Panc1 (cell line): ENCODE measurements around the gene SLC20A1. TPM values are rescaled to one million over a fixed set of nuclear protein-coding genes. Genes with fewer than 3 reads are reported as not detected.

Experiments
- ATAC-seq: fragments of 200-7000 bp; cut with Tn5 transposase; 2 replicates; pipeline ENCODE4 v1.9.1; 2020; ENCODE audit warnings: mild to moderate bottlenecking, moderate library complexity
- BruUV-seq: library from RNA; stranded (reverse); fragments of 400-500 nt; replicated peaks from 2 replicates; lab custom pipeline; 2021; lab: Mats Ljungman, UMichigan
- CTCF ChIA-PET: fragments of 300-600 bp; sonication (Branson Sonifier 250); formaldehyde crosslinking; loops from one replicate; lab custom pipeline; 2022; ENCODE audit warnings: antibody characterized with exemption; lab: Charles Lee
- POLR2A ChIA-PET: fragments of 300-600 bp; sonication (Branson Sonifier 250); formaldehyde crosslinking; loops from one replicate; lab custom pipeline; 2022; ENCODE audit warnings: antibody characterized with exemption; lab: Charles Lee
- DNase-seq: peaks from one replicate; pipeline ENCODE4 v3.0.0-alpha.2; 2010; ENCODE audit warnings: low read depth, low spot score
- H3K27ac ChIP-seq: 2 replicates; pipeline ENCODE4 v1.5.1; 2011; ENCODE audit warnings: mild to moderate bottlenecking, low read length, inconsistent platforms
- H3K27me3 ChIP-seq: fragments of 200-500 bp; sonication (Bioruptor generic); 2 replicates; pipeline ENCODE4 v1.6.0; 2014; ENCODE audit warnings: low read length, inconsistent platforms; ENCODE audit not compliant: control insufficient read depth, insufficient read depth
- H3K36me3 ChIP-seq: fragments of 200-500 bp; sonication (Bioruptor generic); 2 replicates; pipeline ENCODE4 v1.5.1; 2014; ENCODE audit warnings: inconsistent platforms, mild to moderate bottlenecking, low read length, moderate library complexity; ENCODE audit not compliant: control insufficient read depth, insufficient read depth
- H3K4me1 ChIP-seq: 2 replicates; pipeline ENCODE4 v1.5.1; 2011; ENCODE audit warnings: inconsistent platforms, mild to moderate bottlenecking, low read length, moderate library complexity; ENCODE audit not compliant: control insufficient read depth, insufficient read depth
- H3K4me3 ChIP-seq, 2 experiments: 2 replicates each; pipeline ENCODE4 v1.5.1; 2011 to 2012; ENCODE audit warnings: low read depth in 2 of 2, low read length in 2 of 2, mild to moderate bottlenecking in 2 of 2, inconsistent platforms in 1 of 2, moderate library complexity in 1 of 2
- H3K9me3 ChIP-seq: fragments of 200-500 bp; sonication (Bioruptor generic); 2 replicates; pipeline ENCODE4 v1.5.1; 2014; ENCODE audit warnings: low read depth, mild to moderate bottlenecking, inconsistent platforms, low read length, moderate library complexity; ENCODE audit not compliant: control insufficient read depth, insufficient read depth
- POLR2AphosphoS5 ChIP-seq: IDR thresholded peaks from 2 replicates; pipeline ENCODE4 v1.6.1; 2012; ENCODE audit warnings: mild to moderate bottlenecking, low read depth, low read length, moderate library complexity
- SIN3A ChIP-seq: IDR thresholded peaks from 2 replicates; pipeline ENCODE4 v1.6.1; 2012; ENCODE audit warnings: low read depth, mild to moderate bottlenecking, low read length, moderate library complexity, borderline replicate concordance; ENCODE audit not compliant: insufficient read depth
- TCF7L2 ChIP-seq: IDR thresholded peaks from 2 replicates; pipeline ENCODE4 v1.6.1; 2011; ENCODE audit warnings: mild to moderate bottlenecking, low read depth, low read length, inconsistent platforms
- in situ Hi-C: cut with HindIII; loops from 2 replicates; pipeline ENCODE4 v1.10.0; 2016; ENCODE audit warnings: low sequenced_read_pairs, low pct_unique_long_range_greater_than_20kb
- intact Hi-C: fragments of 100-400 bp; cut with micrococcal nuclease; formaldehyde crosslinking; loops from one replicate; pipeline ENCODE4 v1.10.0; 2022; ENCODE audit not compliant: unreplicated experiment
- total RNA-seq: library from RNA; stranded (reverse); gene quantifications from one replicate; pipeline ENCODE4 v1.2.1, GENCODE V29; 2021; ENCODE audit not compliant: unreplicated experiment
- TF ChIP-seq, protein P1 (sequence below), 2 experiments: IDR thresholded peaks; 2 replicates each; pipeline ENCODE4 v1.6.1; 2011 to 2012; ENCODE audit warnings: low read depth in 2 of 2, control low read depth in 1 of 2, low read length in 1 of 2, mild to moderate bottlenecking in 1 of 2, moderate library complexity in 1 of 2; ENCODE audit not compliant: insufficient read depth in 1 of 2
- TF ChIP-seq, protein P2 (sequence below): fragments of 450-650 bp; IDR thresholded peaks from 2 replicates; pipeline ENCODE4 v1.5.1; 2017; ENCODE audit warnings: mild to moderate bottlenecking

The SLC20A1 gene
- total RNA-seq, 1 experiment from 2014 or later, result 72.0 TPM

DNA sequence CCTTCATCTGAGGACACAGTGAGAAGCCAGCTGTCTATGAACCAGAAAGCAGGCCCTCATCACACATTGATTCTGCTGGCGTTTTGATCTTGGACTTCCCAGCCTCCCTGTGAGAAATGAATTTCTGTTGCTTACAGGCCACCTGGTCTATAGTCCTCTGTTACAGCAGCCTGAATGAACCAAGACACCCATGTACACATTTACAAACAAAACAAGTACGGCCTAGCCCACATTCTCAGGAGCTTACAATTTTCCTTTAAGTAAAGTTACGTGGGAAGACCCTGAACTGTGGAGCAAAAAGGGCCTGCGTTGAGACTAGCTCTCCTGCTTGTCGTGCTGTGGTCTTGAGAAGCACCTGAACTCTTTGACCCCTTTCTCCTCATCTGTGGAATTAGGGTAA is 12.0 kb upstream of the SLC20A1 start:
- BruUV-seq, result no TSS peak
- DNase-seq, result no peak
- intact Hi-C loops (no loop called here), in situ Hi-C loops (no loop called here)
- POLR2A ChIA-PET, result no interaction called here
- Histone ChIP-seq H3K36me3 (no peaks in the 10 kb centered on the region), H3K27ac (no peak overlapping the region), H3K9me3 (no peaks in the 10 kb centered on the region), H3K27me3 (no peaks in the 10 kb centered on the region), H3K4me3 (no peak overlapping the region), H3K4me1 (peaks cover 15% of the 10 kb centered on the region)
- no peak for ATAC-seq
- CTCF ChIA-PET, result interaction anchor here (0.5 kb wide), 1 partner anchor 39 kb away, joined by 3 read pairs; no protein-coding TSS in a partner anchor
- TF ChIP-seq SIN3A (no peak), TCF7L2 (no peak), POLR2AphosphoS5 (no peak)
- TF ChIP-seq, protein P1, sequence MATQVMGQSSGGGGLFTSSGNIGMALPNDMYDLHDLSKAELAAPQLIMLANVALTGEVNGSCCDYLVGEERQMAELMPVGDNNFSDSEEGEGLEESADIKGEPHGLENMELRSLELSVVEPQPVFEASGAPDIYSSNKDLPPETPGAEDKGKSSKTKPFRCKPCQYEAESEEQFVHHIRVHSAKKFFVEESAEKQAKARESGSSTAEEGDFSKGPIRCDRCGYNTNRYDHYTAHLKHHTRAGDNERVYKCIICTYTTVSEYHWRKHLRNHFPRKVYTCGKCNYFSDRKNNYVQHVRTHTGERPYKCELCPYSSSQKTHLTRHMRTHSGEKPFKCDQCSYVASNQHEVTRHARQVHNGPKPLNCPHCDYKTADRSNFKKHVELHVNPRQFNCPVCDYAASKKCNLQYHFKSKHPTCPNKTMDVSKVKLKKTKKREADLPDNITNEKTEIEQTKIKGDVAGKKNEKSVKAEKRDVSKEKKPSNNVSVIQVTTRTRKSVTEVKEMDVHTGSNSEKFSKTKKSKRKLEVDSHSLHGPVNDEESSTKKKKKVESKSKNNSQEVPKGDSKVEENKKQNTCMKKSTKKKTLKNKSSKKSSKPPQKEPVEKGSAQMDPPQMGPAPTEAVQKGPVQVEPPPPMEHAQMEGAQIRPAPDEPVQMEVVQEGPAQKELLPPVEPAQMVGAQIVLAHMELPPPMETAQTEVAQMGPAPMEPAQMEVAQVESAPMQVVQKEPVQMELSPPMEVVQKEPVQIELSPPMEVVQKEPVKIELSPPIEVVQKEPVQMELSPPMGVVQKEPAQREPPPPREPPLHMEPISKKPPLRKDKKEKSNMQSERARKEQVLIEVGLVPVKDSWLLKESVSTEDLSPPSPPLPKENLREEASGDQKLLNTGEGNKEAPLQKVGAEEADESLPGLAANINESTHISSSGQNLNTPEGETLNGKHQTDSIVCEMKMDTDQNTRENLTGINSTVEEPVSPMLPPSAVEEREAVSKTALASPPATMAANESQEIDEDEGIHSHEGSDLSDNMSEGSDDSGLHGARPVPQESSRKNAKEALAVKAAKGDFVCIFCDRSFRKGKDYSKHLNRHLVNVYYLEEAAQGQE (IDR thresholded peaks at IDR 0.05; ENCODE audit: insufficient read depth in 1 of 2, low read depth in 2 of 2, low read length in 1 of 2), result no peak
- TF ChIP-seq, protein P2, sequence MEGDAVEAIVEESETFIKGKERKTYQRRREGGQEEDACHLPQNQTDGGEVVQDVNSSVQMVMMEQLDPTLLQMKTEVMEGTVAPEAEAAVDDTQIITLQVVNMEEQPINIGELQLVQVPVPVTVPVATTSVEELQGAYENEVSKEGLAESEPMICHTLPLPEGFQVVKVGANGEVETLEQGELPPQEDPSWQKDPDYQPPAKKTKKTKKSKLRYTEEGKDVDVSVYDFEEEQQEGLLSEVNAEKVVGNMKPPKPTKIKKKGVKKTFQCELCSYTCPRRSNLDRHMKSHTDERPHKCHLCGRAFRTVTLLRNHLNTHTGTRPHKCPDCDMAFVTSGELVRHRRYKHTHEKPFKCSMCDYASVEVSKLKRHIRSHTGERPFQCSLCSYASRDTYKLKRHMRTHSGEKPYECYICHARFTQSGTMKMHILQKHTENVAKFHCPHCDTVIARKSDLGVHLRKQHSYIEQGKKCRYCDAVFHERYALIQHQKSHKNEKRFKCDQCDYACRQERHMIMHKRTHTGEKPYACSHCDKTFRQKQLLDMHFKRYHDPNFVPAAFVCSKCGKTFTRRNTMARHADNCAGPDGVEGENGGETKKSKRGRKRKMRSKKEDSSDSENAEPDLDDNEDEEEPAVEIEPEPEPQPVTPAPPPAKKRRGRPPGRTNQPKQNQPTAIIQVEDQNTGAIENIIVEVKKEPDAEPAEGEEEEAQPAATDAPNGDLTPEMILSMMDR, result no peak

DNA sequence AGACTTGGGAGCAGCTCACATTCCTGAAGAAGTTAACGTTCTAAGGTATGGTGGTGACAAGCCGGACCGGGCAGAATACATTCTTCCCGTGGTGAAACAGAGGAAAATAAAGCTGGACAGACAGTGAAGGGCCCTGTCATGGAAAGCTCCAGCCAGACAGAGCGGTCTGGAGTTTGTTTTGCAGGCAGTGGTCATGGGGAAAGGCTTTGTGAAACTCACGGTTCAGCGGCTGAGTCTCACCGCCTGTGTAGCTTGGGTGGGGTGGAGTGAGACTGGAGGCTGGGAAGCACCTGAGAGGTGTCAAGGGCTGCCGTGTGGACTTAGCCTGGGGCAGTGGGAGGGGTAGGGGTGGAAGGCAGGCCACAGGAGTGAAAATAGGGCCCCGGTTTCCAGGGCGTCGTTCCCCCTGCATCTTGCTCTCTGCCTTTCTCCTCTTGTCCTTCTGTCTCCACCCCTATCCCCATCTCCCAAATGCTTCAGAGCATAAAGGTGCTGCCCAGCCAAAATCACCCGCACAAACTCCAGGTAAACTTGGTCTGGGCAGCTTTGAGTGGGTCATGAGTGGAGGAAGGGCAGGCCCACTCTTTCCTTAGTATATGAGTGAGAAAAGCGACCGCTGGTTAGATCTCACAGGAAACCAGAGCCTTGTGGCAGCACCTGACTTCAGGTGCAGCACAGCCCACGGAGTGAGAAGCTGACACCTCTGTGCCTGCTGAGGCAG is 11.4 kb upstream of the SLC20A1 start:
- Histone ChIP-seq H3K27ac (no peak overlapping the region), H3K4me3 (no peak overlapping the region), H3K4me1 (peaks cover 15% of the 10 kb centered on the region), H3K36me3 (no peaks in the 10 kb centered on the region), H3K27me3 (no peaks in the 10 kb centered on the region), H3K9me3 (no peaks in the 10 kb centered on the region)
- no peak for ATAC-seq
- in situ Hi-C loops (no loop called here), intact Hi-C loops (no loop called here)
- TF ChIP-seq, protein P2, result no peak
- no peak for TF ChIP-seq TCF7L2
- no peak for TF ChIP-seq SIN3A
- TF ChIP-seq, protein P1 (IDR thresholded peaks at IDR 0.05; ENCODE audit: insufficient read depth in 1 of 2, low read depth in 2 of 2, low read length in 1 of 2), result no peak
- no peak for TF ChIP-seq POLR2AphosphoS5
- POLR2A ChIA-PET, result no interaction called here
- no TSS peak for BruUV-seq
- no peak for DNase-seq
- CTCF ChIA-PET, result no interaction called here
